GM23338 (cell line): Measurements from ENCODE around the gene OR8B2. TPM values are rescaled to one million over a fixed set of nuclear protein-coding genes. Genes with fewer than 3 reads are reported as not detected.

ENCODE experiments used
- ATAC-seq: fragments of 200-7000 bp; cut with Tn5 transposase; 3 replicates; pipeline ENCODE4 v1.9.1; 2020
- DNase-seq: peaks from one replicate; pipeline ENCODE4 v3.0.0-alpha.2; 2015; ENCODE audit warnings: low spot score
- H2AFZ ChIP-seq: fragments of 200-600 bp; sonication (generic); 2 replicates; pipeline ENCODE4 v1.8.0; 2016; ENCODE audit warnings: antibody characterized with exemption, mild to moderate bottlenecking, moderate library complexity
- H3F3A ChIP-seq: fragments of 200-600 bp; sonication (generic); replicated peaks from 2 replicates; pipeline ENCODE4 v1.8.0; 2017; ENCODE audit warnings: antibody characterized with exemption, mixed run types, low read depth
- H3K27ac ChIP-seq: fragments of 200-600 bp; sonication (generic); 2 replicates; pipeline ENCODE4 v1.6.1; 2016; ENCODE audit warnings: low read depth
- H3K27me3 ChIP-seq: fragments of 200-600 bp; sonication (generic); 2 replicates; pipeline ENCODE4 v1.8.0; 2016; ENCODE audit warnings: mild to moderate bottlenecking, mixed run types, moderate library complexity; ENCODE audit not compliant: insufficient read depth
- H3K36me3 ChIP-seq: fragments of 200-600 bp; sonication (generic); 2 replicates; pipeline ENCODE4 v1.8.0; 2016; ENCODE audit warnings: mild to moderate bottlenecking; ENCODE audit not compliant: insufficient read depth
- H3K4me1 ChIP-seq: fragments of 200-600 bp; sonication (generic); 2 replicates; pipeline ENCODE4 v1.8.0; 2016; ENCODE audit warnings: mild to moderate bottlenecking, moderate library complexity; ENCODE audit not compliant: insufficient read depth
- H3K4me2 ChIP-seq: fragments of 200-600 bp; sonication (generic); 2 replicates; pipeline ENCODE4 v1.7.1; 2017; ENCODE audit warnings: mixed run types
- H3K4me3 ChIP-seq: fragments of 200-600 bp; sonication (generic); 2 replicates; pipeline ENCODE4 v1.6.1; 2016; ENCODE audit warnings: mixed run types
- H3K79me2 ChIP-seq: fragments of 200-600 bp; sonication (generic); replicated peaks from 2 replicates; pipeline ENCODE4 v1.8.0; 2017; ENCODE audit warnings: mild to moderate bottlenecking; ENCODE audit not compliant: insufficient read depth
- H3K9me2 ChIP-seq: fragments of 200-600 bp; sonication (generic); 2 replicates; pipeline ENCODE4 v1.8.0; 2017; ENCODE audit not compliant: insufficient read depth
- H4K20me1 ChIP-seq: fragments of 200-600 bp; sonication (generic); replicated peaks from 2 replicates; pipeline ENCODE4 v1.8.0; 2017; ENCODE audit warnings: mild to moderate bottlenecking; ENCODE audit not compliant: insufficient read depth
- H3K27ac Mint-ChIP-seq: 2 replicates; pipeline ENCODE4 v1.8.0; 2020; ENCODE audit warnings: inconsistent platforms, mild to moderate bottlenecking, moderate library complexity, mixed read lengths
- H3K27me3 Mint-ChIP-seq: 3 replicates; pipeline ENCODE4 v1.8.0; 2022; ENCODE audit warnings: low read depth, mild to moderate bottlenecking, moderate library complexity, mixed read lengths, inconsistent platforms; ENCODE audit not compliant: insufficient read depth, poor library complexity
- H3K36me3 Mint-ChIP-seq: 3 replicates; pipeline ENCODE4 v1.8.0; 2021; ENCODE audit warnings: low read depth, mild to moderate bottlenecking, inconsistent platforms, moderate library complexity, mixed read lengths
- H3K4me1 Mint-ChIP-seq: 3 replicates; pipeline ENCODE4 v1.8.0; 2020; ENCODE audit warnings: mild to moderate bottlenecking, inconsistent platforms, mixed read lengths
- H3K4me3 Mint-ChIP-seq: 3 replicates; pipeline ENCODE4 v1.8.0; 2021; ENCODE audit warnings: moderate library complexity, mild to moderate bottlenecking, inconsistent platforms, mixed read lengths
- H3K9me3 Mint-ChIP-seq: 3 replicates; pipeline ENCODE4 v1.8.0; 2020; ENCODE audit warnings: moderate library complexity, mild to moderate bottlenecking, inconsistent platforms, mixed read lengths
- CREB1 ChIP-seq: fragments of 250-450 bp; sonication (Bioruptor Pico); IDR thresholded peaks from 2 replicates; pipeline ENCODE4 v1.5.0; 2020; ENCODE audit warnings: low read depth, mild to moderate bottlenecking, moderate library complexity
- CTCF ChIP-seq, 2 experiments: fragments of 200-600 bp in 1 of 2; sonication (generic) in 1 of 2; conservative IDR thresholded peaks; 2 replicates each; pipeline versions ENCODE4 v1.5.1 to v1.6.1; 2016 to 2017; ENCODE audit warnings: antibody characterized with exemption in 2 of 2, low read depth in 2 of 2, mild to moderate bottlenecking in 2 of 2, moderate library complexity in 1 of 2
- EZH2 ChIP-seq: fragments of 200-600 bp; sonication (generic); IDR thresholded peaks from one replicate; pipeline ENCODE4 v1.8.0; 2017; ENCODE audit warnings: antibody characterized with exemption, mild to moderate bottlenecking, low read depth; ENCODE audit not compliant: unreplicated experiment
- EZH2phosphoT487 ChIP-seq: fragments of 200-600 bp; sonication (generic); IDR thresholded peaks from one replicate; pipeline ENCODE4 v1.8.1; 2018; ENCODE audit warnings: antibody characterized with exemption; ENCODE audit not compliant: unreplicated experiment
- JUNB ChIP-seq: IDR thresholded peaks from one replicate; pipeline ENCODE4 v1.6.1; 2016; ENCODE audit warnings: antibody characterized with exemption; ENCODE audit not compliant: unreplicated experiment
- NANOG ChIP-seq: IDR thresholded peaks from 2 replicates; pipeline ENCODE4 v1.6.1; 2016; ENCODE audit warnings: antibody characterized with exemption, borderline replicate concordance
- POLR2AphosphoS5 ChIP-seq: IDR thresholded peaks from 2 replicates; pipeline ENCODE4 v1.6.1; 2016; ENCODE audit warnings: antibody characterized with exemption, low read depth
- REST ChIP-seq: IDR thresholded peaks from one replicate; pipeline ENCODE4 v1.6.1; 2018; ENCODE audit warnings: antibody characterized with exemption; ENCODE audit not compliant: unreplicated experiment
- STAT1 ChIP-seq: IDR thresholded peaks from one replicate; pipeline ENCODE4 v1.6.1; 2016; ENCODE audit warnings: antibody characterized with exemption; ENCODE audit not compliant: unreplicated experiment
- ZNF114 ChIP-seq: fragments of 250-450 bp; sonication (Bioruptor Pico); IDR thresholded peaks from 2 replicates; pipeline ENCODE4 v1.5.0; 2020; ENCODE audit warnings: mild to moderate bottlenecking, moderate library complexity
- ZNF331 ChIP-seq: fragments of 250-450 bp; sonication (Bioruptor Pico); IDR thresholded peaks from 2 replicates; pipeline ENCODE4 v1.5.0; 2020; ENCODE audit warnings: low read depth, mild to moderate bottlenecking, moderate library complexity
- long read RNA-seq: library from polyadenylated mRNA; unstranded; transcript quantifications from one replicate; pipeline ENCODE4 v2.0.0, GENCODE V29; 2020; ENCODE audit not compliant: unreplicated experiment
- polyA plus RNA-seq: library from polyadenylated mRNA; unstranded; fragments of >200 nt; fragmentation: Nextera tagmentation; extraction: Ambion mirVana; gene quantifications from 2 replicates; pipeline ENCODE4 v1.2.1, GENCODE V29; 2016
- total RNA-seq: library from RNA; depleted of rRNA; stranded (reverse); fragments of >200 nt; shearing (Covaris generic); gene quantifications from 2 replicates; pipeline ENCODE4 v1.2.3, GENCODE V29; 2014; rRNA removed

Gene OR8B2
- total RNA-seq: not detected in 2 replicates
- not detected in 2 replicates for polyA plus RNA-seq
- long read RNA-seq: 0 reads

- no peak for ATAC-seq
- no peaks in the 10 kb centered on the region for H3K4me1 Mint-ChIP-seq
Measured at GRCh38 chr11:124384399-124384798, at the start of gene OR8B2. TSS of gene OR8B2 (minus strand) at chr11:124384499. CDS start at chr11:124383343, 1,156 bp downstream.

More at GRCh38 chr11:124384399-124384798, at the start of gene OR8B2:
- DNase-seq: no peak
- no peaks in the 10 kb centered on the region for H3K79me2 ChIP-seq
- no peak within 1 kb of the TSS for H3K4me3 Mint-ChIP-seq
- H3K27me3 Mint-ChIP-seq: peaks cover 2% of the 10 kb centered on the region
- no peaks in the 10 kb centered on the region for H3K27me3 ChIP-seq
- H3K27ac Mint-ChIP-seq: no peak within 1 kb of the TSS
- H3K4me3 ChIP-seq: no peak within 1 kb of the TSS
- H3K36me3 ChIP-seq: no peaks in the 10 kb centered on the region
- no peak for TF ChIP-seq EZH2
- TF ChIP-seq EZH2phosphoT487: no peak
- no peak for TF ChIP-seq CTCF (conservative IDR thresholded peaks at IDR 0.05; ENCODE audit: low read depth in 2 of 2)
- TF ChIP-seq NANOG: no peak
- no peak for TF ChIP-seq REST
- TF ChIP-seq POLR2AphosphoS5: no peak
- no peak for TF ChIP-seq STAT1
- no peak for TF ChIP-seq JUNB
- no peak for TF ChIP-seq ZNF114 (CRISPR knock-in tag)
- no peak for TF ChIP-seq CREB1
- TF ChIP-seq ZNF331 (CRISPR knock-in tag): no peak
- no peaks in the 10 kb centered on the region for H3F3A ChIP-seq
- no peaks in the 10 kb centered on the region; the same call in 2 of the 3 replicates for H3K9me3 Mint-ChIP-seq
- H3K4me2 ChIP-seq: no peak within 1 kb of the TSS
- no peaks in the 10 kb centered on the region for H3K36me3 Mint-ChIP-seq
- H3K27ac ChIP-seq: no peak within 1 kb of the TSS
- no peaks in the 10 kb centered on the region for H4K20me1 ChIP-seq
- H3K4me1 ChIP-seq: no peaks in the 10 kb centered on the region
- H2AFZ ChIP-seq: no peak within 1 kb of the TSS
- H3K9me2 ChIP-seq: peaks cover 2% of the 10 kb centered on the region; the same call in 1 of the 2 replicates
